K562 (cell line): Measurements from ENCODE around the gene OR4N5. TPM values are rescaled to one million over a fixed set of nuclear protein-coding genes. Genes with fewer than 3 reads are reported as not detected.

Experiments
- C11orf30 ChIP-seq: fragments of 450-650 bp; IDR thresholded peaks from 2 replicates; pipeline ENCODE4 v1.6.1; 2016; ENCODE audit warnings: low read depth, mild to moderate bottlenecking
- FOXM1 ChIP-seq, 2 experiments: fragments of 450-650 bp in 1 of 2; sonication (generic) in 1 of 2; formaldehyde crosslinking in 1 of 2; IDR thresholded peaks; 2 replicates each; pipeline versions ENCODE4 v1.6.1 to v1.9.0; 2017 to 2022; ENCODE audit warnings: low read depth in 2 of 2, mild to moderate bottlenecking in 2 of 2, missing genetic modification reagents in 1 of 2, moderate library complexity in 1 of 2
- FUS ChIP-seq: fragments of 200-400 bp; formaldehyde crosslinking; optimal IDR thresholded peaks from 2 replicates; pipeline ENCODE3; 2017; ENCODE audit warnings: low read depth, low read length
- LCOR ChIP-seq: sonication (generic); formaldehyde crosslinking; IDR thresholded peaks from 2 replicates; pipeline ENCODE4 v1.8.0; 2022; ENCODE audit warnings: mild to moderate bottlenecking, missing genetic modification reagents
- LEF1 ChIP-seq: fragments of 450-650 bp; IDR thresholded peaks from 2 replicates; pipeline ENCODE4 v1.6.1; 2016; ENCODE audit warnings: mild to moderate bottlenecking
- MAFF ChIP-seq: IDR thresholded peaks from 2 replicates; pipeline ENCODE4 v1.6.1; 2012; ENCODE audit warnings: low read length, improper control_type of control experiment
- MCM2 ChIP-seq: fragments of 450-650 bp; IDR thresholded peaks from 2 replicates; pipeline ENCODE4 v1.6.1; 2017; ENCODE audit warnings: low read depth, mild to moderate bottlenecking
- MEF2A ChIP-seq: IDR thresholded peaks from 2 replicates; pipeline ENCODE4 v1.6.1; 2011; ENCODE audit warnings: low read depth, mild to moderate bottlenecking, low read length, moderate library complexity; ENCODE audit not compliant: control insufficient read depth
- MXI1 ChIP-seq: IDR thresholded peaks from 2 replicates; pipeline ENCODE4 v1.6.1; 2011; ENCODE audit warnings: low read depth, mild to moderate bottlenecking, improper control_type of control experiment, low read length
- RBBP5 ChIP-seq: fragments of 200-600 bp; sonication (generic); IDR thresholded peaks from 2 replicates; pipeline ENCODE4 v1.6.1; 2012; ENCODE audit warnings: borderline replicate concordance, mild to moderate bottlenecking, low read length, control low read depth, inconsistent platforms; ENCODE audit not compliant: insufficient read depth, poor library complexity, severe bottlenecking
- RBM14 ChIP-seq: fragments of 200-400 bp; formaldehyde crosslinking; IDR thresholded peaks from 2 replicates; pipeline ENCODE4 v1.6.1; 2018; ENCODE audit warnings: low read depth, mild to moderate bottlenecking, low read length, moderate library complexity, borderline replicate concordance; ENCODE audit not compliant: insufficient read depth
- RUNX1 ChIP-seq: sonication (generic); IDR thresholded peaks from 2 replicates; pipeline ENCODE4 v1.6.1; 2016; ENCODE audit warnings: antibody characterized with exemption, low read depth
- SOX6 ChIP-seq: fragments of 450-650 bp; IDR thresholded peaks from 2 replicates; pipeline ENCODE4 v1.6.1; 2014; ENCODE audit warnings: mild to moderate bottlenecking
- TAF9B ChIP-seq: fragments of 450-650 bp; IDR thresholded peaks from 2 replicates; pipeline ENCODE4 v1.6.1; 2018; ENCODE audit warnings: mild to moderate bottlenecking; ENCODE audit not compliant: partially characterized antibody
- TCF7L2 ChIP-seq: fragments of 150-350 bp; IDR thresholded peaks from 2 replicates; pipeline ENCODE4 v1.6.1; 2016; ENCODE audit warnings: low read depth, mild to moderate bottlenecking, low read length, moderate library complexity
- ZKSCAN8 ChIP-seq: fragments of 200-800 bp; sonication (Bioruptor generic); IDR thresholded peaks from 2 replicates; pipeline ENCODE4 v1.6.1; 2016; ENCODE audit warnings: missing genetic modification characterization, missing compliant biosample characterization
- ZNF165 ChIP-seq: fragments of 250-450 bp; sonication (Bioruptor Pico); IDR thresholded peaks from 2 replicates; pipeline ENCODE4 v1.4.0; 2020; ENCODE audit warnings: borderline replicate concordance
- ZNF3 ChIP-seq: fragments of 250-450 bp; sonication (Bioruptor Pico); IDR thresholded peaks from 2 replicates; pipeline ENCODE4 v1.5.0; 2021; ENCODE audit warnings: mild to moderate bottlenecking, moderate library complexity
- ZNF76 ChIP-seq: fragments of 250-450 bp; sonication (Bioruptor Pico); IDR thresholded peaks from 2 replicates; pipeline ENCODE4 v1.4.0; 2020; ENCODE audit warnings: mild to moderate bottlenecking, moderate library complexity, borderline replicate concordance
- polyA plus RNA-seq, 8 experiments: library from polyadenylated mRNA; depleted of rRNA in 4 of 8; stranded (reverse) in 5 of 8; unstranded in 3 of 8; fragments of >200 nt; fragmentation: Nextera tagmentation in 2 of 8; fragmentation: Illumina TruSeq in 1 of 8; extraction: Ambion mirVana in 2 of 8; extraction: Trizol in 1 of 8; gene quantifications; 2 replicates each; pipeline versions ENCODE4 v1.2.1 to v1.2.3, GENCODE V29; 2011 to 2014; ENCODE audit warnings: inconsistent platforms in 1 of 8, missing spikeins in 1 of 8
- total RNA-seq, 7 experiments: library from RNA; depleted of rRNA in 6 of 7; stranded (reverse); fragments of >200 nt in 6 of 7; fragmentation: Illumina TruSeq in 2 of 7; extraction: Trizol in 2 of 7; gene quantifications; 2 replicates each; pipeline versions ENCODE4 v1.2.1 to v1.2.3, GENCODE V29; 2011 to 2021; ENCODE audit warnings: low replicate concordance in 1 of 7
- TF ChIP-seq, protein P1 (sequence below): sonication (generic); formaldehyde crosslinking; IDR thresholded peaks from 2 replicates; pipeline ENCODE4 v1.8.1; 2023; ENCODE audit warnings: missing genetic modification reagents, mild to moderate bottlenecking, borderline replicate concordance
- TF ChIP-seq, protein P2 (sequence below), 2 experiments: IDR thresholded peaks; 2 replicates each; pipeline ENCODE4 v1.6.1; 2011; ENCODE audit warnings: borderline replicate concordance in 1 of 2, control low read depth in 1 of 2, low read depth in 1 of 2, low read length in 1 of 2, mild to moderate bottlenecking in 1 of 2, mixed read lengths in 1 of 2, moderate library complexity in 1 of 2; ENCODE audit not compliant: insufficient read depth in 1 of 2, insufficient read length in 1 of 2, poor library complexity in 1 of 2, severe bottlenecking in 1 of 2; ENCODE audit errors: extremely low read depth in 1 of 2

Gene OR4N5
- total and polyA plus RNA-seq, 9 of the 15 experiments (the other 6 are each of a cell fraction or from before 2014, with no cell fraction given): not detected

DNA sequence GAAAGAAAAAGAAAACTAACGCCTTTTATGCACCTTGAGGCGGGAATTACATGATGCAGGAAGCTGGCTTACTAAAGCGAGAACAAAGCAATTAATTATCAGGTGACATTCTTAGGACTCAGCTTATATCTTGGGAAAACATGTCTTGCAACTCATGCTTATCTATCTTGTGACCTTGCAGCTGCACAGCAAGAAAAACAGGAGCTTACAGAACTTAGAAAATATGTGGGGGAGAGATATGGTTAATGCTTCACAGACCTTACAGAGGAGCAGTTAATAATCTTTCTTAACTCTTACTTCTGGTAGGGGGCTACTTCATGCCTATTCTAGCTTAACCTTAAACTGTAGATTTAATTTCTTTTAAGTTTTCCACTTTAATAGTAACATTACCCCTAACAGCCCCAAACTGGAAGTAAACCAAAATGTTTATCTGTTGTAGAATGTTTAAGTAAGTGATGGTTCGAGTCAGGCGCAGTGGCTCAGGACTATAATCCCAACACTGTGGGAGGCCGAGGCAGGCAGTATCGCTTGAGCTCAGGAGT, 38.9 kb downstream of the OR4N5 start (continued):
- TF ChIP-seq ZNF76 (CRISPR knock-in tag) (no peak), RUNX1 (no peak), ZNF165 (CRISPR knock-in tag) (no peak), C11orf30 (peak; percentile 52; the same call in 1 of the 2 replicates), MCM2 (no peak), TAF9B (peak; percentile 35), RBBP5 (peak; percentile 70), MAFF (peak; percentile 9; the same call in 1 of the 2 replicates), FOXM1 (IDR thresholded peaks at IDR 0.05; ENCODE audit: low read depth) (peak; percentile 90), FOXM1 (CRISPR knock-in tag; IDR thresholded peaks at IDR 0.05; ENCODE audit: low read depth) (no peak), ZNF3 (CRISPR knock-in tag) (no peak), LCOR (CRISPR knock-in tag) (0 out of 2 replicates have a peak, but pooled peaks have one; percentile 45), TCF7L2 (no peak), RBM14 (no peak), MXI1 (peak; percentile 55; the same call in 1 of the 2 replicates), MEF2A (no peak), ZKSCAN8 (CRISPR knock-in tag) (0 out of 2 replicates have a peak, but pooled peaks have one; percentile 80), SOX6 (peak; percentile 96), FUS (no peak), LEF1 (peak; percentile 91; the same call in 1 of the 2 replicates)
- TF ChIP-seq, protein P1, sequence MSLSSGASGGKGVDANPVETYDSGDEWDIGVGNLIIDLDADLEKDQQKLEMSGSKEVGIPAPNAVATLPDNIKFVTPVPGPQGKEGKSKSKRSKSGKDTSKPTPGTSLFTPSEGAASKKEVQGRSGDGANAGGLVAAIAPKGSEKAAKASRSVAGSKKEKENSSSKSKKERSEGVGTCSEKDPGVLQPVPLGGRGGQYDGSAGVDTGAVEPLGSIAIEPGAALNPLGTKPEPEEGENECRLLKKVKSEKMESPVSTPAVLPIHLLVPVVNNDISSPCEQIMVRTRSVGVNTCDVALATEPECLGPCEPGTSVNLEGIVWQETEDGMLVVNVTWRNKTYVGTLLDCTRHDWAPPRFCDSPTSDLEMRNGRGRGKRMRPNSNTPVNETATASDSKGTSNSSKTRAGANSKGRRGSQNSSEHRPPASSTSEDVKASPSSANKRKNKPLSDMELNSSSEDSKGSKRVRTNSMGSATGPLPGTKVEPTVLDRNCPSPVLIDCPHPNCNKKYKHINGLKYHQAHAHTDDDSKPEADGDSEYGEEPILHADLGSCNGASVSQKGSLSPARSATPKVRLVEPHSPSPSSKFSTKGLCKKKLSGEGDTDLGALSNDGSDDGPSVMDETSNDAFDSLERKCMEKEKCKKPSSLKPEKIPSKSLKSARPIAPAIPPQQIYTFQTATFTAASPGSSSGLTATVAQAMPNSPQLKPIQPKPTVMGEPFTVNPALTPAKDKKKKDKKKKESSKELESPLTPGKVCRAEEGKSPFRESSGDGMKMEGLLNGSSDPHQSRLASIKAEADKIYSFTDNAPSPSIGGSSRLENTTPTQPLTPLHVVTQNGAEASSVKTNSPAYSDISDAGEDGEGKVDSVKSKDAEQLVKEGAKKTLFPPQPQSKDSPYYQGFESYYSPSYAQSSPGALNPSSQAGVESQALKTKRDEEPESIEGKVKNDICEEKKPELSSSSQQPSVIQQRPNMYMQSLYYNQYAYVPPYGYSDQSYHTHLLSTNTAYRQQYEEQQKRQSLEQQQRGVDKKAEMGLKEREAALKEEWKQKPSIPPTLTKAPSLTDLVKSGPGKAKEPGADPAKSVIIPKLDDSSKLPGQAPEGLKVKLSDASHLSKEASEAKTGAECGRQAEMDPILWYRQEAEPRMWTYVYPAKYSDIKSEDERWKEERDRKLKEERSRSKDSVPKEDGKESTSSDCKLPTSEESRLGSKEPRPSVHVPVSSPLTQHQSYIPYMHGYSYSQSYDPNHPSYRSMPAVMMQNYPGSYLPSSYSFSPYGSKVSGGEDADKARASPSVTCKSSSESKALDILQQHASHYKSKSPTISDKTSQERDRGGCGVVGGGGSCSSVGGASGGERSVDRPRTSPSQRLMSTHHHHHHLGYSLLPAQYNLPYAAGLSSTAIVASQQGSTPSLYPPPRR (CRISPR knock-in tag): no peak
- TF ChIP-seq, protein P2, sequence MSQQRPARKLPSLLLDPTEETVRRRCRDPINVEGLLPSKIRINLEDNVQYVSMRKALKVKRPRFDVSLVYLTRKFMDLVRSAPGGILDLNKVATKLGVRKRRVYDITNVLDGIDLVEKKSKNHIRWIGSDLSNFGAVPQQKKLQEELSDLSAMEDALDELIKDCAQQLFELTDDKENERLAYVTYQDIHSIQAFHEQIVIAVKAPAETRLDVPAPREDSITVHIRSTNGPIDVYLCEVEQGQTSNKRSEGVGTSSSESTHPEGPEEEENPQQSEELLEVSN (IDR thresholded peaks at IDR 0.05; ENCODE audit: borderline replicate concordance in 1 of 2, extremely low read depth in 1 of 2, insufficient read depth in 1 of 2, insufficient read length in 1 of 2, low read depth in 1 of 2, low read length in 1 of 2, poor library complexity in 1 of 2, severe bottlenecking in 1 of 2): peak in 1 of 2 experiments; percentile 7
